ENCODE results near the gene CRABP2.

CRABP2 gene

GRCh38 chr1:156689953-156690674 lies 15.3 kb downstream of the CRABP2 start:
- no peak for DNase-seq (ENCODE audit: low spot score)

- DNase-seq (ENCODE audit: low spot score): peak; percentile 85
Measured at GRCh38 chr1:156689035-156689952, 16.1 kb downstream of the CRABP2 start.

- DNase-seq (ENCODE audit: low spot score): no peak
Measured at GRCh38 chr1:156684227-156684782, 21.1 kb downstream of the CRABP2 start.

DNA sequence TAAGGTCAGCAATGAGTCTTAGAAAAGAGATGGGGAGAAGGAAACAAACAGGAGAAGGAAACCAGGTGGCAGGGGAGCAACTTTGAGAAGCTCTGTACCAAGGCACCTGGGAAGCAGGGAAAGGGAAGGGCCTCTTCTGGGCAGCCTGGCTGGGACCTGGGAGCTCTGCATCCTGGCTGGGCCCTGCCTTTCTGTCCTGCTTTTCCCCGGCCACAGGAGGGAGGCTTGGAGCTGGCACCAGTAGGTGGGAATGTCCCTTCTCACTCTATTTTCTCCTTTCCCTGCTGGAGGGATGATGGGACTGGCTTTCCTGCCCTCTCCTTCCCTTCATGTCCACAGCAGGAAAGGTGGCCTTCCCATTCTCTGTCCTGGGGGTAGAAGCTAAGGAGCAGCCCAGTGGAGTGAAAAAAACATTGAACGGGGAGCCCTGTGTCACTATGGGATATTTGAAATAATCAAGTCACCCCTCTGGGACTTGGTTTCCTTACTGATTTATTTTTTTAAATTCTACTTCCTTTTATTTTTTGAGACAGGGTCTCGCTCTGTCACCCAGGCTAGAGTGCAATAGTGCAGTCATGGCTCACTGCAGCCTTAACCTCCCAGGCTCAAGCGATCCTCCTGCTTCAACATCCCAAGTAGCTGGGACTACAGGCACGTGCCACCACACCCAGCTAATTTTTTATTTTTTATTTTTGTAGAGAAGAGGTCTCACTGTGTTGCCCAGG lies 23.1 kb downstream of the CRABP2 start:
- no peak for DNase-seq (ENCODE audit: low spot score)

DNA sequence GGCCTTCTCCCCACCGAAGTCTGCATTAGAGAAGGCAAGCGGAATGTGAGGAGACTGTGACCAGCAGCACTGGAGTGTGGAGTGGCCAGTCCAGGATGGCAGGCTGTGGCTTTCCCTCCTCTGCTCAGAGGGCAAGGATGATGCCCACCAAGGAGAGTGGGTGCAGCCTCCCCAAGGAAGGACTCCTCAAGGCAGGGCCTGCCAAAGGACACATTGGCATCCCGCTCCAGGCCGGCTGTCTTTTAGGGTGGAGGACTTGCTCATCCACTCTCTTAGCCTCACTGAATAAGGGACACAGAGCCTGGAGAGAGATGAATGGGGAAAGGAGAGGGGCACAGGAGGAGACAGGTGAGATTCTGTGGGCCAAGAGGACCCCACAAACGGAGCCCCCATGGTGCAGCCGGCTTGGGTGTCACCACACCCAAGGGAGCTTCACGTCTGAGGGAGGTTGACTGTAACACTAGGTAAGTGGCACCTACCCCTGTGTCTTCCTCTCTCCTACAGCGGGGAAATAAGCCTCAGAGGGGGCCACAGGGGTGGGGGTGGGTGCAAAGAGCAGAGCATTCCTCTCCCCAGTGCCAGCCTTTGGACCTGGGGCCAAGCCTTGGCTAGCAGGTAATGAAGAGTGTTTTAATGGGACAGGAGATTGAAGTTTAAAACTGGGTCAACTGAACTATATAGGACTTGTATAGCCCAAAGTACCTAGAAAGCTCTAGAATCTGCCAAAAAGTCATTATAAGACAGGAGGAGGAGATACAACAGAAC lies 24.0 kb downstream of the CRABP2 start:
- no peak for DNase-seq (ENCODE audit: low spot score)

- no peak for DNase-seq (ENCODE audit: low spot score)
Measured at GRCh38 chr1:156680056-156680455, 25.3 kb downstream of the CRABP2 start.

DNA sequence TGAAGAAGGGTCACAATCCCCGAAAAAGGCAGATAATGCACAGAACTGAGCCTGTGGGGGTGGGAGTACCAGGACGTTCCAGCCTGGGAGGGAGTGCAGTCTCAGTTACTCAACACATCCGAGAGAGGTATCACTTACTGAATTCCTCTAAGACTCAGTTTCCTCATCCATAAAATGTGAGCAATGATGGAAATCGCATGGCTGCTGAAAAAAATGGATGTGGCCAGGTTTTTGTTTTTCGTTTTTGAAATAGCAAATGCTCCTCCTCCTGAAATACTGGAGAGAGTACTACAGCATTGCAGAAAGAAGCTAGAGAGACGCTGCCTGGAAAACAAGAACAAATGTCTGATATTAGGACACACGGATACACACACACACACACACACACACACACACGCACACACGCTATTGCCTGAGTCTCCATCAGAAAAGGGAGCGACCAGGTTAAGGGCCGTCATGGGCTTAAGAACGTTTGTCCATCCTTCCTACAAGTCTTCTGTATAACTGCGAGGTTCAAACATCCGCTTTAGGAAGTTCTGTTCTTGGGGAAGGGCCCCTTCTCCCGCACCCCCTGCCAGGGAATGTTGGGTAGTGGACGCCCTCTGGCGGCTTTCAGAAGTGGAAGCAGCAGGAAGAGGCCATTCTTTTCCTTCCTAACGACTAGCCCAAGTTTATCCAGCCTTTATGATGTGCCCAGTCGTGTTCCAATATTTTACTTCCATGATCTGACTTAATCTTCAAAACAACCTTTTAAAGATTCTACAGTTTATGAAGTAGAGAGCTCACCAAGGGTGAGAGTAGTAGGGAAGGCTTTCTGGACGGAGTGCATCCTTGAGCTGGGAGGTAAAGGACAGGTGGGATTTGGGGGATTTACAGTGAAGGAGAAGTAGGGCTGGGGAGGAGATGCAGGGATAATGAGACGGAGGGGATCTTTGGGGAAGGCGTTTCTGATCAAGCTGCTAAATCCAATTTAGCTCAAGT lies 27.5 kb downstream of the CRABP2 start:
- peak; percentile 77 for DNase-seq (ENCODE audit: low spot score)

- DNase-seq (ENCODE audit: low spot score): peak; percentile 96
Measured at GRCh38 chr1:156676820-156677615, 28.4 kb downstream of the CRABP2 start, which contains the start of gene NES. NES (minus strand) TSS chr1:156677407; CDS start chr1:156677264, 143 bp downstream.

GRCh38 chr1:156676114-156676819 lies 29.1 kb downstream of the CRABP2 start:
- no peak for DNase-seq (ENCODE audit: low spot score)

DNA sequence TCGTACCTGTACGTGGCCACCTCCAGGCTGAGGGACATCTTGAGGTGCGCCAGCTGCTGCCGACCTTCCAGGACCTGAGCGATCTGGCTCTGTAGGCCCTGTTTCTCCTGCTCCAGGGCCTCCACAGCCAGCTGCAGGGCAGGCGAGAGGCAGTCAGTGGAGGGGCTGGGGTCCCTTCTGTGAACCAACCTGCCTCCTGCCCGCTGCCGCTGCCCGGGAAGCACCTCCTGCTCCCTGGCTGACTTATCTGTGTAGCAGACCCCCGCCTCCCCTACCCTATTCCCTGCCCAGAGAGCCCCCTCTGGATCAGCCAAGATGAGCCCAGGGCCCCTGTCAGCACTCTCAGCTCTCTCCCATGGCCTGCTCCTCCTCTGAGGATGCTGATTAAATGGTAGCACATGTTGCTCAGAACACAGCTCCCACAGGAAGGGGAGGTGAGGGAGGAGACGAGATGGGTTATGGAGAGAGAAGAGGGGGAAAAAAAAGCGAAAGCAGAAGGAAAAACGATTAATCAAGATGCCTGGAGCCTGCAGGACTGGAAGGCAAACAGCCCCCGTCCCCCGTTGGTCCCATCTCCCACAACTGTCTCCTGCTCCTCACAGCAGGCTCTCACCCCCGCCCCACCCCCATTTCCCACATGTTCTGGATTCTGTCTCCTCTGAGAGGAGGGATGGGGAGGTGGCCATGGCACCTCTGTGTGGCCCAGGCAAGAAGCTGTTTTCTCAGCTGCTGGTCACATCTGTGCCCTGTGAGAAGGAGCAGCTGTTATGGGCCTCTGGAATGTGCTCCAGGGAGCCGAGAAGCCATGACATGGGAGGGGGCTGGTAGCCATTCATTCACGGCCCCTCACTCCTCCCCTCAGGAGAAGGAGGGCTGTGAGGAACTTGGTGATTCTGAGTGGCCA lies 29.9 kb downstream of the CRABP2 start:
- DNase-seq (ENCODE audit: low spot score): no peak

- no peak for DNase-seq (ENCODE audit: low spot score)
Measured at GRCh38 chr1:156673387-156674121, 31.8 kb downstream of the CRABP2 start.

DNA sequence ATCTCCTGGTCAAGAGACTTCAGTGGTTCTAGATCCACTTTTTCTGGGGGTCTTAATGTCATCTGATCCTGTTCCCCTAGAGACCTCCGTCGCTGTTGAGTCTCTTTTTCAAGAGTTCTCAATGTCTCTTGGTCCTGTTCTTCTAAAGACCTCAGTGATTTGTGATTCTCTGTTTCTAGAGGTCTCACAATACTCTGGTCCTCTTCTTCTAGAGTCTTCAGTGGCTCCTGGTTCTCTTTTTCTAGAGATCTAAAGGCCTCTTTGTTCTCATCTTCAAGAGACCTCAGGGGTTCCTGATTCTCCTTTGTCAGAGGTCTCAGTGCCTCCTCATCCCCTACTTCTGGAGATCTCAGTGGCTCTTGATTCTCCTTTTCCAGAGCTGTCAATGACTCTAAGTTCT lies 33.6 kb downstream of the CRABP2 start:
- no peak for DNase-seq (ENCODE audit: low spot score)

- no peak for DNase-seq (ENCODE audit: low spot score)
Measured at GRCh38 chr1:156670791-156671190, 34.6 kb downstream of the CRABP2 start.

GRCh38 chr1:156670359-156670758 lies 35.0 kb downstream of the CRABP2 start:
- DNase-seq (ENCODE audit: low spot score): no peak

- no peak for DNase-seq (ENCODE audit: low spot score)
Measured at GRCh38 chr1:156669794-156670193, 35.6 kb downstream of the CRABP2 start.

GRCh38 chr1:156668801-156669637 lies 36.4 kb downstream of the CRABP2 start:
- DNase-seq (ENCODE audit: low spot score): no peak

Data from COLO829 (cell line).